ENCODE data around the gene PDSS2. TPM values are rescaled to one million over a fixed set of nuclear protein-coding genes. Genes with fewer than 3 reads are reported as not detected.

Gene PDSS2
- polyA plus RNA-seq, 3 donors, result 10.1 to 13.9 (median 13.3) TPM

GRCh38 chr6:107390056-107390455 is 69.3 kb downstream of the PDSS2 start:
- Histone ChIP-seq H2AFZ (ENCODE audit: insufficient read depth, low read depth, low read length, poor library complexity, severe bottlenecking) (no peak overlapping the region), H3K9ac (ENCODE audit: insufficient read depth, low read length, poor library complexity, severe bottlenecking) (no peak overlapping the region), H3K27me3 (ENCODE audit: control insufficient read depth in 2 of 2, insufficient read depth in 2 of 2, low read length in 2 of 2) (no peaks in the 10 kb centered on the region), H3K4me1 (ENCODE audit: control insufficient read depth in 1 of 2, insufficient read depth in 2 of 2, low read length in 2 of 2) (no peaks in the 10 kb centered on the region), H3K27ac (ENCODE audit: low read depth in 1 of 2, low read length in 2 of 2) (no peak overlapping the region), H3K79me2 (ENCODE audit: insufficient read depth, low read length) (no peaks in the 10 kb centered on the region), H4K20me1 (ENCODE audit: insufficient read depth, low read length) (no peaks in the 10 kb centered on the region), H3K4me2 (replicated peaks; ENCODE audit: extremely low read depth, low read length, poor library complexity, severe bottlenecking) (no peak overlapping the region), H3K9me3 (replicated peaks in 1 of 2; ENCODE audit: control insufficient read depth in 1 of 2, insufficient read depth in 1 of 2, low read length in 2 of 2) (peaks cover 4 to 21% of the 10 kb centered on the region in 2 donors), H3K36me3 (replicated peaks in 1 of 2; ENCODE audit: control insufficient read depth in 1 of 2, insufficient read depth in 2 of 2, low read length in 2 of 2) (peaks cover 0 to 13% of the 10 kb centered on the region in 2 donors), H3K4me3 (replicated peaks in 1 of 3; ENCODE audit: low read depth in 2 of 3, low read length in 3 of 3) (no peak overlapping the region)
- Mint-ChIP-seq H3K9me3 (peaks cover 8 to 22% (median 13%) of the 10 kb centered on the region in 7 donors), H3K4me3 (no peak overlapping the region), H3K27me3 (ENCODE audit: low read depth in 3 of 3) (no peaks in the 10 kb centered on the region), H3K27ac (no peak overlapping the region), H3K36me3 (peaks cover 20 to 25% of the 10 kb centered on the region in 2 donors), H3K4me1 (no peaks in the 10 kb centered on the region)
- DNase-seq, result no peak
- no CpG with 5 or more reads among the region's 2 CpGs for WGBS (ENCODE audit: insufficient coverage)
- intact Hi-C loops (cut with micrococcal nuclease), result no loop called here
- TF ChIP-seq CTCF (IDR thresholded peaks at IDR 0.05), result no peak

GRCh38 chr6:107386904-107387303 is 72.5 kb downstream of the PDSS2 start:
- H2AFZ ChIP-seq (ENCODE audit: insufficient read depth, low read depth, low read length, poor library complexity, severe bottlenecking), result no peak overlapping the region
- H3K79me2 ChIP-seq (ENCODE audit: insufficient read depth, low read length), result no peaks in the 10 kb centered on the region
- 100% methylated on average over 1 of the region's 2 CpGs for WGBS (ENCODE audit: insufficient coverage)
- no peak overlapping the region for H3K4me2 ChIP-seq (replicated peaks; ENCODE audit: extremely low read depth, low read length, poor library complexity, severe bottlenecking)
- no peak overlapping the region for H3K27ac Mint-ChIP-seq
- peaks cover 8 to 12% of the 10 kb centered on the region in 2 donors for H3K36me3 Mint-ChIP-seq
- peaks cover 0 to 7% of the 10 kb centered on the region in 2 donors for H3K9me3 ChIP-seq (replicated peaks in 1 of 2; ENCODE audit: control insufficient read depth in 1 of 2, insufficient read depth in 1 of 2, low read length in 2 of 2)
- no peaks in the 10 kb centered on the region for H4K20me1 ChIP-seq (ENCODE audit: insufficient read depth, low read length)
- no peaks in the 10 kb centered on the region for H3K27me3 ChIP-seq (ENCODE audit: control insufficient read depth in 2 of 2, insufficient read depth in 2 of 2, low read length in 2 of 2)
- intact Hi-C loops (cut with micrococcal nuclease), result no loop called here
- no peaks in the 10 kb centered on the region for H3K27me3 Mint-ChIP-seq (ENCODE audit: low read depth in 3 of 3)
- TF ChIP-seq CTCF (IDR thresholded peaks at IDR 0.05), result no peak
- H3K4me1 ChIP-seq (ENCODE audit: control insufficient read depth in 1 of 2, insufficient read depth in 2 of 2, low read length in 2 of 2), result no peaks in the 10 kb centered on the region
- H3K4me3 ChIP-seq (replicated peaks in 1 of 3; ENCODE audit: low read depth in 2 of 3, low read length in 3 of 3), result no peak overlapping the region
- H3K4me1 Mint-ChIP-seq, result no peaks in the 10 kb centered on the region
- no peak for DNase-seq
- H3K4me3 Mint-ChIP-seq, result no peak overlapping the region
- H3K27ac ChIP-seq (ENCODE audit: low read depth in 1 of 2, low read length in 2 of 2), result no peak overlapping the region
- H3K36me3 ChIP-seq (replicated peaks in 1 of 2; ENCODE audit: control insufficient read depth in 1 of 2, insufficient read depth in 2 of 2, low read length in 2 of 2), result no peaks in the 10 kb centered on the region
- no peak overlapping the region for H3K9ac ChIP-seq (ENCODE audit: insufficient read depth, low read length, poor library complexity, severe bottlenecking)
- peaks cover 0 to 7% (median 2%) of the 10 kb centered on the region in 7 donors for H3K9me3 Mint-ChIP-seq
